ENCODE data around the gene ZNF783.
"Not testable (repeated sequence)": the region's sequence is repeated elsewhere in the genome, so short reads cannot be mapped to it uniquely, and the experiment has no call there.

ZNF783 gene

GRCh38 chr7:149241696-149242095, 20.3 kb upstream of the ZNF783 start:
- DNase-seq, result no peak

- no peak for DNase-seq
Measured at GRCh38 chr7:149245244-149245643, 16.8 kb upstream of the ZNF783 start.

- DNase-seq, result no peak
Measured at GRCh38 chr7:149245744-149246143, 16.3 kb upstream of the ZNF783 start.

GRCh38 chr7:149248777-149249176, 13.2 kb upstream of the ZNF783 start:
- no peak for DNase-seq

GRCh38 chr7:149250151-149250550, 11.8 kb upstream of the ZNF783 start:
- not testable (repeated sequence) for DNase-seq

GRCh38 chr7:149251518-149251917, 10.5 kb upstream of the ZNF783 start:
- not testable (repeated sequence) for DNase-seq

- no peak for DNase-seq
Measured at GRCh38 chr7:149252378-149252777, 9.6 kb upstream of the ZNF783 start.

GRCh38 chr7:149253665-149254064, 8.3 kb upstream of the ZNF783 start:
- no peak for DNase-seq

GRCh38 chr7:149254181-149254858, 7.7 kb upstream of the ZNF783 start:
- DNase-seq, result no peak

- DNase-seq, result no peak
Measured at GRCh38 chr7:149255174-149255573, 6.8 kb upstream of the ZNF783 start.

- no peak for DNase-seq
Measured at GRCh38 chr7:149256568-149256967, 5.4 kb upstream of the ZNF783 start.

GRCh38 chr7:149257146-149257545, 4.8 kb upstream of the ZNF783 start:
- DNase-seq, result no peak

GRCh38 chr7:149261316-149261828, 624 bp upstream of the ZNF783 start:
- DNase-seq, result peak; percentile 33

GRCh38 chr7:149266451-149266850, 4.5 kb downstream of the ZNF783 start:
- no peak for DNase-seq

- no peak for DNase-seq
Measured at GRCh38 chr7:149267733-149268132, 5.7 kb downstream of the ZNF783 start.

GRCh38 chr7:149274424-149274823, 12.4 kb downstream of the ZNF783 start:
- DNase-seq, result not testable (repeated sequence)

- no peak for DNase-seq
Measured at GRCh38 chr7:149277871-149278270, 15.9 kb downstream of the ZNF783 start.

- no peak for DNase-seq
Measured at GRCh38 chr7:149278396-149278795, 16.4 kb downstream of the ZNF783 start.

GRCh38 chr7:149279111-149279743, 17.2 kb downstream of the ZNF783 start:
- no peak for DNase-seq

- no peak for DNase-seq
Measured at GRCh38 chr7:149280151-149280550, 18.2 kb downstream of the ZNF783 start.

- DNase-seq, result no peak
Measured at GRCh38 chr7:149280661-149281507, 18.9 kb downstream of the ZNF783 start.

- no peak for DNase-seq
Measured at GRCh38 chr7:149281508-149282330, 19.7 kb downstream of the ZNF783 start.

GRCh38 chr7:149282331-149282655, 20.3 kb downstream of the ZNF783 start:
- DNase-seq, result no peak

Measured in T1000 (cell line).